HG03108 (cell line): ENCODE data around the gene CASP6.

Experiments used
- ATAC-seq: cut with Tn5 transposase; IDR thresholded peaks from one replicate; pipeline ENCODE4 v1.9.1; 2021; ENCODE audit warnings: moderate library complexity; ENCODE audit not compliant: unreplicated experiment

Gene CASP6

DNA sequence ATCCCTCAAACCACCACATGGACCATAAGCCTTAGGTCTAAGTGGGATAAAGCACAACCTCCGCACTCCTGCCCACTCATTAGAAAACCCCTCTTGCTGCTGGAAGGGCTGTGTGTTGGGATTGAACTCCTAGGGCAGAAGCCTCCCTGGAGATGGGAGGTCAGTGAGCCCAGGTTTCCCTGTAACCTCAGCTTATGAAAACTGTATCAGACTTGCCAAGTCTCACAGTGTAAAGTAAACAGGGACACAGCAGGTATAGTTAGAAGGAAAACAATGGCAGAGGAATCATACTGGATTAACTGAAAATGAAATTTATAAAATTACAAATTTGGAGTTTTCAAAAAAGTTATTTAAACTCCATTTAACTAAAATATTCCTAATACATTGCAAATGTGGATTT is 29.9 kb downstream of the CASP6 start:
- no peak for ATAC-seq

DNA sequence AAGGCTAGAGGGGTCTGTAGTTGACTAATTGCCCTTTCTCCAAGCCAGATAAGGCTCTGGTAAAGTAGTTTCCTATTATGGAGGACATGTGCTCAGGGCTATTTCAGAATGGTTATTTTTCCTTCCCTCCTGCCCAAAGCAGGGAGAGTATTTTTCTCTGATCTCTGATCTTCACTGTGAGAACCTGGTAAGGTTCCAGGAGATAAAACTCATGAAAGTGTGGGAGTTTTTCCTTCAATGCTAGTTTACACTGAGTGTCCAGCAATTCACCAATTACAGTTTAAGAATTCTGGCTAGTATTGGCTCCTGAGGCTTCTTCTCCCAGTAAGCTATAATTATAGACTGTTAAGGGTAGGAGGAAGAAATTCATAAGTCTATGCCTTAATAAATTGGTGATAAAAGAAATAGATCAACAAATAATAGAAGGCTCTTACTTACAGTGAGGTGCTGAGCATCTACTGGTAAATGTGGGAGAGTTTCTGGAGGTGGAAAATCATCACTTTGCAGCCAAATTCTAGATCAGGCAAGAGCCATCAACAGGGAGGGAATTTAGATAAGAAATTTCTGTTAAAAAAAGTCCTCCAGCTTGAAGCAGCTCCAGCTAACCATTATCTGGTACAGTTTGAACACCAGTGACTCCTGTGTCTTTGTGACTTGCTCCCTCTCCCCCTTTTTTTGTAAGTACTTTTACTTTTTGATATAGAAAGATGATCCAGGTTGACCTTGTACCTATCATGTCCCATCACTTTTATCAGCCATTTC is 30.9 kb downstream of the CASP6 start:
- ATAC-seq, result no peak

DNA sequence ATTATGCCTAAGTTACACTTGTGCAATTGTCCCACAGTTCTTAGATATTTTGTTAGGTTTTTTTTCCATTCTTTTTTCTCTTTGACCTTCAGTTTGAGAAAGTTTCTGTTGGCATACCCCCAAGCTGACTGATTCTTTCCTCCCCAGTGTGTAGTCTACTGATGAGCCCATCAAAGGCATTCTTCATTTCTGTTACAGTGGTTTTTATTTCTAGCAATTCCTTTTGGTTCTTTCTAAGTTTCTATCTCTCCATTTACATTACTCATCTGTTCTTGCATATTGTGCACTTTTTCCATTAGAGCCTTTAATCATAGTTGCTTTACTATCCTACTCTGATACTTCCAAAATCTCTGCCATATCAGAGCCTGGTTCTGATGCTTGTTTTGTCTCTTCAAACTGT is 31.9 kb downstream of the CASP6 start:
- ATAC-seq, result no peak

DNA sequence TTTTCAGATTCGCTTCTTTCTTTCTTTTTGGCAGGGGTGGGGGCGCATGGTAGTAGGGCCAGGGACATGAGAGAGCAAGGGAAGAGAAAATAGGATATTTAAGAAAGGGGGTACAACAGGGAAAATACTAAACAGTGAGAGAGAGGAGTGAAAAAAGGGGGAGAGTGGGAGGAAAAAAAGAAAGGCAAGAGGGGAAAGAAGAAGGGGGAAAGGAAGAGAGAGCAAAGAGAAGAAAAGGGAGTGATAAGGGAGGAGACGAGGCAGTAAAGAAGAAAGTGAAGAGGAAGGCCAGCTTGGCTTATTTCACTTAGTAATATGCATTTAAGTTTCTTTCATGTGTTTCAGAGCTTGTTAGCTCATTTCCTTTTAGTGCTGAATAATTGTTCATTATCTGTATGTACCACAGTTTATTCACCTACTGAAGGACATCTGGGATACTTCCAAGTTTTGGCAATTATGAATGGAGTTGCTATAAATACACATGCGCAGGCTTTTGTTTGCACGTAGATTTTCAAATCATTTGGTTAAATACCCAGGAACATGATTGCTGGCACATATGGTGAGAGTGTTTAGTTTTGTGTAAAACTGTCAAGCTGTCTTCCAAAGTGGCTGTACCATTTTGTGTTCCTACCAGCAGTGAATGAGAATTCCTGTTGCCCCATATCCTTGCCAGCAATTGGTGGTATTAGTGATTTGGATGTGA is 37.3 kb downstream of the CASP6 start:
- no peak for ATAC-seq

DNA sequence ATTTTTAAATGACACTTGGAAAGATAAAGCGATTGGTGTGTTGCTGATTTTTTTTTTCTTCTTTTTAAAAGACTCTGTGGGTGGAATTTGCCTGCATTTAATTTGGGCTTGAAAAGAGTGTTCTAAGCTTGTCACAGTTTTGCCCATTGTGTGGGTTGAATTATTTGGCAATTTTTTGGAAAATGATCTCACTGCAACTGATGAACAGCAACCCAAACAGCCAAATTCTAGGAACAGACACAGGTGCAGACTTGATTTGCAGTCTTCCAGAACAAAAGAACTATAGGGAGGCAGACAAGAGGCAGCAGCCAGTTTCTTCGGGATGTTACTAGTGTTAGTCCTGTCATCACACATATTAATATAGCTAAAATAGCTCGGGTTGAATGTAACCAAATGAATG is 40.5 kb downstream of the CASP6 start:
- ATAC-seq, result no peak

DNA sequence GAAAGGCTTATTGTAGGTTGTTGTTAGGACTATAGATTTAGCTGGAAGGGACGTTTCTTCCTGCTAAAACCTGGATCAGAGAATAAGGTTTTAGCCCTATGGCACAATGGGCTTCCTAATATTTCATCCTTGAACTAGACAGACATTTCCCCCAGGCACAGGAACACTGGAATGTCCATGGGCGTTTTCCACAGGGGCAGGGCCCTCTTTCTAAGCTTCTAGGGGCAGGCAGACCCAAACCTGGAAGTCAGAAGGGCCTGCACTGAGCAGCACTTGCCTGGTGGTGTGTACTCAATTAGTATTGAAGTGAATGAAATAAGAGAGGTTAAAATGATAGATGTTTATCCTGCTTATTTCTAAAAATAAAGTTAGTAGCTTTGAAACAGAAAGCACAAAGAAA is 41.1 kb downstream of the CASP6 start:
- no peak for ATAC-seq

DNA sequence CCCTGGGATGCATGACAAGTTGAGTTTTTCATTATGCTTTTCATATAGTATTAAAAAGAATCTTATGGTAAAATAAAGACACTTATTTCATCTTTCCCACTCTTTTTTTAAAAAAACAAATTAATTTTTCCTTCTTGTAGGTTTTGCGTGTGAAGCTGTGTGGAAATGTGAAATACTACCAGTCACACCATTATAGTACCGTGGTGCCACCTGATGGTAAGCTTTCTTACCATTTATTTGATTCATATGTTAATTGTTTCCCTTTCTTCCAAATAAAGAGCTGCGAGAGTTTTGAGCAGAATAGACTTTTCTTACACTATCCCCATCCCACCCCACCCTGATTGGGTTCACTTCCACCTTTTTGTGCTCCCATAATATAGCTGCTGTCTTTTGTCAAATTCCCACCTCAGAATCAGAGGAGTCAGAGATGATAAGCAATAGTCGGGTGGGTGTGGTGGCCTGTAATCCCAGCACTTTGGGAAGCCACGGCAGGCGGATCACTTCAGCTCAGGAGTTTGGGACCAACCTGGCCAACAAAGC is 44.3 kb downstream of the CASP6 start:
- ATAC-seq, result no peak

DNA sequence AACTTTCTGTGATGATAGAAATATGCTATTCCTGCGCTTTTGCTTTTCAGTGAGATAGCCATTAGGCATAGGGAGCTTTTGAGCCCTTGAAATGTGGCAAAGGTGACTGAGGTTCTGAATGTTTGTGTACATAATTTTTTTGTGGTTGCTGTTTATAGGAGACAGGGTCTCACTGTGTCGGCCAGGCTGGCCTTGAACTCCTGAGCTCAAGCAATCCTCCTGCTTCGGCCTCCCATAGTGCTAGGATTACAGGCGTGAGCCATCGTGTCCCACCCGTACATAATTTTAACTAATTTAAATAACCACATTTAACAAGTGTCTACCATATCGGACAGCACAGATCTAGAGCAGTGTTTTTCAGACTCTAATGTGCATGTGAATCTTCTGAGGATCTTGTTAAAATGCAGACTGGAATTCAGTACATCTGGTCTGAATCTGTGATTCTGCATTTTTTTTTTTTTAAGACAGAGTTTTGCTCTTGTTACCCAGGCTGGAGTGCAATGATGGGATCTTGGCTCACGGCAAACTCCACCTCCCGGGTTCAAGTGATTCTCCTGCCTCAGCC is 45.3 kb downstream of the CASP6 start:
- no peak for ATAC-seq

DNA sequence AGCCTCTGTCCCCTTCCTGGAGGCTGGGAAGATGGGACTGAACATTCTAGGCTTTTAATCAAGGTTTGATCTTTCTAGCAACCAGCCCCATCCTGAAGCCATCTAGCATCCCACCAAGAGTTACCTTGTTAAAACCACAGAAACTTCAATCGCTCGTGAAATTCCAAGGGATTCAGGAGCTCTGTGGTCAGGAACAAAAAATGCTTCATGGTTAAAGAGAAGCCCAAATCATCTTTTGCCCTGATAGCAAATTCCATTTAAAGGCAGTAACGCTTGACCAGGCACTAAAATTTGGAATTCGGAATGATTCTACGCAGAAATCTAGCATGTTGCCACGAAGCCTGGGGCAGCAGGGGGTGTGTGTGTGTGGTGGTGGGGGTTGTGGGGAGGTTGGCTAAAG is 47.8 kb downstream of the CASP6 start:
- no peak for ATAC-seq

DNA sequence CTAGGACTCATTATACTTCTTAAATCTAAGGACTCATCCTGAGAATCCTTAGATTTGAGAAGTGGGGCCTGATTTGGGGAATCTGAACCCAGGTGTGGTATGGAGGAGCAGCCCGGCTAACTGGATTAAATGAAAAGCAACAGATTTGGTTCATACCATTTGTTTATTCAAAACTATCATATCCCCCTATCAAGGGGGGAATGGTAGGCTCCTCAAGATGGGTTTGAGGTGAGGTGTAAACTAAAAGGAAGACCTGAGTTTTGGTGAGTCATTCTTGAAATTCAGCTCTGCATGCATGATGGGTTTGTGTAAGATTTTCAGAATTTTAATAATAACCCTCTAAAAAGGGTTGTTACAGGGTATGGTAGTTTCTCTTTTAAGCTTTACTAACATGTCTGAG is 53.4 kb downstream of the CASP6 start:
- ATAC-seq, result peak; percentile 79

DNA sequence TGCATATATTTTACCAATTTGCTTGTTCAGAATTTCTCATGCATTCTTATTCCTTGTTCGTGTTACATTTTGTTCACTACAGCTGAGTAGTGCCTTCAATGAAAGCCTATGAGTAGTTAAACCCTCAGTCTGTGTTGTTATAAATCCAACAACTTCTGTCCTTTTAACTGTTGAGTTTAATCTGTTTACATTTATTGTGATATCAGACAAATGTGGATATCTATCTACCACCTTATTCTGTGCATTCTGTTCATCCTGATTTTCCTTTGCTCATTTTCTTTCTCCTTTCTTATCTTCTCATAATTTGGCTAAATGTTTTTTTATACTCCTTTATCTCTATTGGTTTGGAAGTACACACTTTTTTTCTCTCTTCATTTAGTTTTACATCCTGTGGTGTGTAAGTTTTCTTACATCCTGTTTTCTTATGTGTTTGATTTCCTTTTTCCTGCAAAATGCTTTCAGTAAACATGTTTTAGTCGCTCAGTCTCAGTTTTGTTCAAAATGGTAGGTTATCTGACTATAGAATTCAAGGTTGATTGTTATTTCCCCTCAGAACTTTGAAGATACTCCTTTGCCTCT is 54.2 kb downstream of the CASP6 start:
- no peak for ATAC-seq

DNA sequence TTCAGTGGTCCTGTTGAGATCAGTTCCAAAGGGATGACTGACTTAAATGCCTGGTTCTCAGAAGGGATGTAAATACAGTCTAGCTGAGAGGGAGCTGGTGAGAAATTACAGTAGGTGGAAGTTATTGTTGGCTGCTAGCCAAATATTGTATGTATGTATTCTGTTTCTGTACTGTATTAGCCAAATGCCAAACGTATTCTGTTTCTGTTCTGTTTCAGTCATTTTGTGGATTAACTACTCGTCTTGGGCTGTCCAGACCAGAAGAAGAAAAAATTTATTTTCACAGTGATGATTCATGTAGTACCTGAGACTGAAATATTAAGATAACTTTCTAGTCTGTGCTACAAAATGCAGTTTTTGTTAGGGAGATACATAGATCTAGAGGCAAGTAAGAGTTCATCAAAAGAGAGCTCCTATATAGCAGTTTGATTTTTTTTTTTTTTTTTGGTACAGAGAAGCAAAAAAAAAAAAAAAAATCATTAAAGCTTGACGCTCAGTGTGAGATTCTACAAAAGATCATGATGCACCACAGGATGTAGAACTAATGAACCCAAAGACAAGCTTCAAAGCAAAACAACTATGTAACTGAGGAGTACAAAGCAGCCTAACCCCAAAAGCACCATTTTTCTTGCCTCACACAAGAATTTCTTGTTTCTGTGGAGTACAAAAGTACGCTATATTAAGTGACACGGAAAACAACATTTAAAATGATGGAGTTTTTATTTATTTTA is 54.8 kb downstream of the CASP6 start:
- peak; percentile 56 for ATAC-seq

DNA sequence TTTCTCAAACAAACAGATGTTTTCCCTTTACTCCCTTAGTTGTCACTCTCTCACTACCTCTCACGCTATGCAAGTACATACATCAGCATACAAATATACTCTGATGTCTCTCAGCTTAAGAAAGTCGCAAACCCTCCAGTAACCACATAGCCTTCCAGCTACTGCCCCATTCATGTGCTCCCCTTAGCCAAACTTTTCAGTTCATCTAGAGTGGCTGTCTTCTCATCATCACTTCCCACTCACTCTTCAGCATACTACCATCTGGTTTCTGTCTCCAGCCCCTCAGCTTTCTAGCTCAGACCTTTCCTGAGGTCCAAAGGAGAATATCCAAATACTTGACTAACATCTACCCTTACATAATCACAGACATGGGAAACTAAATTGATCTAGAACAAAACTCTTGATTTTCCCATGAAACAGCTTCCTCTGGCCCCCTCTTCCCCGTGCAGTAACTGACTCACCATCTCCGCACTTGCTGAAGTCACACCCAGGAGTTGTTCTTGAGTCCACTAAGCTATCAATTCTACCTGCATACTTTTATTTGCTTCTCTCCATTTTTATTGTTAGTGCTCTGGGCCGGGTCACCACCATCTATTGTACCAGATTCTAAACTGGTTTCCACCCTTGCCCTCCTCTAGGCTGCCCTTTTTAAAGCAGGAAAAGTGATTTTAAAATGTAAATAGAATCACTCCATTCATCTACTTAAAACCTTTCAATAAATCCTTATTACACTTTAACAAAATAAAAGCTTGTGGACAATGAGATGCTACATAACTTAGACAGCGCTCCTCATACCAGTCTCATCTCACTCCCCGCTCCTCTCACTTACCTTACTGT is 57.2 kb downstream of the CASP6 start:
- ATAC-seq, result no peak

DNA sequence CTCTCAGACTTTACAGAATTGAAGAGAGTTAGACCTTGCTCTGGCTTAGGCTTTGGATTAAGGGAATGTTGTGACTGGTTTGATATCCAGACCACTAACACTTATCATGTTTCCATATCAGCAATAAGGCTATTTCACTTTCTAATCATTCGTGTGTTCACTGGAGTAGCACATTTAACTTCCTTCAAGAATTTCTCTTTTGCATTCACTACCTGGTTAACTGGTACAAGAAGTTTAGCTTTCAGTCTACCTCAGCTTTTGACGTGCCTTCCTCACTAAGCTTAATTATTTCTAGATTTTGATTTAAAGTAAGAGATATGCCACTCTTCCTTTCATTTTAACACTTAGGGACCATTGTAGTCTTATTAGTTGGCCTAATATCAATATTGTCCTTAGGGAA is 62.6 kb downstream of the CASP6 start:
- ATAC-seq, result no peak
